CD4-positive, alpha-beta T cell treated with Interleukin-15 for 4 hours (primary cell): ENCODE measurements around the gene GALNT4.

ENCODE experiments used
- DNase-seq: peaks from one replicate; pipeline ENCODE4 v3.0.0-alpha.2; 2020; ENCODE audit warnings: low spot score

Gene GALNT4

GRCh38 chr12:89493670-89494302 lies 30.8 kb downstream of the GALNT4 start:
- DNase-seq: no peak

GRCh38 chr12:89492883-89493282 lies 31.7 kb downstream of the GALNT4 start:
- no peak for DNase-seq

GRCh38 chr12:89490922-89491321 lies 33.7 kb downstream of the GALNT4 start:
- DNase-seq: no peak

- no peak for DNase-seq
These were observed 38.3 kb downstream of the GALNT4 start for GRCh38 chr12:89486264-89486663.

- DNase-seq: no peak
These were observed 40.1 kb downstream of the GALNT4 start for GRCh38 chr12:89484470-89484869.

- DNase-seq: no peak
These were observed 43.2 kb downstream of the GALNT4 start for GRCh38 chr12:89481213-89481914.

- no peak for DNase-seq
These were observed 44.6 kb downstream of the GALNT4 start for GRCh38 chr12:89479982-89480381.

- DNase-seq: peak; percentile 16
These were observed 46.8 kb downstream of the GALNT4 start for GRCh38 chr12:89477633-89478279.

GRCh38 chr12:89476904-89477595 lies 47.5 kb downstream of the GALNT4 start:
- DNase-seq: no peak

- DNase-seq: no peak
These were observed 48.4 kb downstream of the GALNT4 start for GRCh38 chr12:89476232-89476631.

- DNase-seq: no peak
These were observed 49.2 kb downstream of the GALNT4 start for GRCh38 chr12:89475203-89475990.

GRCh38 chr12:89474615-89475014 lies 50.0 kb downstream of the GALNT4 start:
- DNase-seq: no peak
